ENCODE results near the gene CELF6.
A peak's percentile ranks its signal among the peaks of the same experiment; 100 is the strongest.

The CELF6 gene

GRCh38 chr15:72319985-72320671, at the start of gene CELF6:
TSS of gene CELF6 (minus strand) at chr15:72320157. CDS start at chr15:72319874, 283 bp downstream.
- peak; percentile 48 to 53 for DNase-seq (ENCODE audit: low read depth in 1 of 2, low spot score in 1 of 2)

- DNase-seq (ENCODE audit: low read depth in 1 of 2, low spot score in 1 of 2) = no peak
These were observed 48.9 kb upstream of the CELF6 start for GRCh38 chr15:72368899-72369298.

GRCh38 chr15:72368325-72368724, 48.4 kb upstream of the CELF6 start:
- no peak for DNase-seq (ENCODE audit: low read depth in 1 of 2, low spot score in 1 of 2)

GRCh38 chr15:72365844-72366243, 45.9 kb upstream of the CELF6 start:
- DNase-seq (ENCODE audit: low read depth in 1 of 2, low spot score in 1 of 2) = no peak

- no peak for DNase-seq (ENCODE audit: low read depth in 1 of 2, low spot score in 1 of 2)
These were observed 41.2 kb upstream of the CELF6 start for GRCh38 chr15:72361176-72361575.

GRCh38 chr15:72358650-72359171, 38.8 kb upstream of the CELF6 start:
- no peak for DNase-seq (ENCODE audit: low read depth in 1 of 2, low spot score in 1 of 2)

GRCh38 chr15:72358121-72358520, 38.2 kb upstream of the CELF6 start:
- no peak for DNase-seq (ENCODE audit: low read depth in 1 of 2, low spot score in 1 of 2)

- no peak for DNase-seq (ENCODE audit: low read depth in 1 of 2, low spot score in 1 of 2)
These were observed 34.5 kb upstream of the CELF6 start for GRCh38 chr15:72354496-72354895.

GRCh38 chr15:72353266-72353665, 33.3 kb upstream of the CELF6 start:
- DNase-seq (ENCODE audit: low read depth in 1 of 2, low spot score in 1 of 2) = no peak

- no peak for DNase-seq (ENCODE audit: low read depth in 1 of 2, low spot score in 1 of 2)
These were observed 25.8 kb upstream of the CELF6 start for GRCh38 chr15:72345806-72346205.

GRCh38 chr15:72345280-72345679, 25.3 kb upstream of the CELF6 start:
- no peak for DNase-seq (ENCODE audit: low read depth in 1 of 2, low spot score in 1 of 2)

- DNase-seq (ENCODE audit: low read depth in 1 of 2, low spot score in 1 of 2) = no peak
These were observed 24.6 kb upstream of the CELF6 start for GRCh38 chr15:72344602-72345001.

GRCh38 chr15:72342385-72342784, 22.4 kb upstream of the CELF6 start:
- DNase-seq (ENCODE audit: low read depth in 1 of 2, low spot score in 1 of 2) = no peak

GRCh38 chr15:72341361-72341760, 21.4 kb upstream of the CELF6 start:
- DNase-seq (ENCODE audit: low read depth in 1 of 2, low spot score in 1 of 2) = no peak

GRCh38 chr15:72340366-72340765, 20.4 kb upstream of the CELF6 start:
- DNase-seq (ENCODE audit: low read depth in 1 of 2, low spot score in 1 of 2) = no peak

GRCh38 chr15:72339777-72340177, 19.8 kb upstream of the CELF6 start:
- no peak for DNase-seq (ENCODE audit: low read depth in 1 of 2, low spot score in 1 of 2)

- no peak for DNase-seq (ENCODE audit: low read depth in 1 of 2, low spot score in 1 of 2)
These were observed 18.8 kb upstream of the CELF6 start for GRCh38 chr15:72338617-72339321.

GRCh38 chr15:72338148-72338547, 18.2 kb upstream of the CELF6 start:
- DNase-seq (ENCODE audit: low read depth in 1 of 2, low spot score in 1 of 2) = no peak

GRCh38 chr15:72334842-72335241, 14.9 kb upstream of the CELF6 start:
- DNase-seq (ENCODE audit: low read depth in 1 of 2, low spot score in 1 of 2) = no peak

GRCh38 chr15:72331021-72331420, 11.1 kb upstream of the CELF6 start:
- no peak for DNase-seq (ENCODE audit: low read depth in 1 of 2, low spot score in 1 of 2)

- no peak for DNase-seq (ENCODE audit: low read depth in 1 of 2, low spot score in 1 of 2)
These were observed 3.8 kb upstream of the CELF6 start for GRCh38 chr15:72323752-72324151.

- DNase-seq (ENCODE audit: low read depth in 1 of 2, low spot score in 1 of 2) = peak in 1 of 2 donors; percentile 31
These were observed 485 bp downstream of the CELF6 start for GRCh38 chr15:72319360-72319984.
